Measurements from ENCODE around the gene OR12D1. TPM values are rescaled to one million over a fixed set of nuclear protein-coding genes. Genes with fewer than 3 reads are reported as not detected.

OR12D1 gene
- polyA plus RNA-seq, 2 of the 4 experiments (the other 2 are of a cell fraction) = not detected

- TF ChIP-seq ATOH8 (CRISPR knock-in tag; IDR thresholded peaks at IDR 0.05; ENCODE audit: low read depth) (no peak), RFX5 (IDR thresholded peaks at IDR 0.05) (no peak), BHLHE40 (IDR thresholded peaks at IDR 0.05; ENCODE audit: low read depth, low read length) (no peak), CHD2 (IDR thresholded peaks at IDR 0.05; ENCODE audit: low read length, partially characterized antibody) (no peak), HEYL (CRISPR knock-in tag; IDR thresholded peaks at IDR 0.05) (no peak), MAZ (IDR thresholded peaks at IDR 0.05; ENCODE audit: borderline replicate concordance, low read depth, low read length) (no peak), BCL3 (IDR thresholded peaks at IDR 0.05) (no peak), HES2 (IDR thresholded peaks at IDR 0.05) (no peak), RARB (CRISPR knock-in tag; IDR thresholded peaks at IDR 0.05) (no peak), PBX3 (IDR thresholded peaks at IDR 0.05) (no peak), FOSL2 (IDR thresholded peaks at IDR 0.05) (no peak), FOSL2 (CRISPR knock-in tag; IDR thresholded peaks at IDR 0.05) (no peak), NFE2L2 (conservative IDR thresholded peaks at IDR 0.05; ENCODE audit: low read length) (no peak), ZC3H11A (IDR thresholded peaks at IDR 0.05) (no peak), FOSB (CRISPR knock-in tag; IDR thresholded peaks at IDR 0.05) (no peak), RCOR1 (IDR thresholded peaks at IDR 0.05; ENCODE audit: low read depth, low read length) (no peak), RAD21 (conservative IDR thresholded peaks at IDR 0.05 in 1 of 2, IDR thresholded peaks at IDR 0.05 in 1 of 2) (no peak)
- H3K4me1 ChIP-seq = no peaks in the 10 kb centered on the region
- ATAC-seq = no peak
- no peak overlapping the region for H3K27ac ChIP-seq
- H3K4me2 ChIP-seq = no peak overlapping the region
- CTCF ChIA-PET = no interaction called here
- FAIRE-seq = no peak
- no peaks in the 10 kb centered on the region for H3K9me3 ChIP-seq
- 4% methylated on average over 6 of the region's 6 CpGs for WGBS (ENCODE audit: missing lambda C conversion rate)
- DNase-seq (ENCODE audit: low read depth in 1 of 2, low spot score in 1 of 2) = no peak
- POLR2A ChIA-PET = no interaction called here
- H3K4me3 ChIP-seq = no peak overlapping the region
Measured at GRCh38 chr6:29462022-29462421, 47.3 kb downstream of the OR12D1 start.

- ChIA-PET CTCF (no interaction called here), POLR2A (no interaction called here)
- ATAC-seq = no peak
- no peaks in the 10 kb centered on the region for H3K4me1 ChIP-seq
- H3K4me2 ChIP-seq = no peak overlapping the region
- H3K4me3 ChIP-seq = no peak overlapping the region
- TF ChIP-seq EHF (CRISPR knock-in tag; IDR thresholded peaks at IDR 0.05) (no peak), POLR2AphosphoS2 (conservative IDR thresholded peaks at IDR 0.05; ENCODE audit: low read length) (no peak)
- WGBS (ENCODE audit: missing lambda C conversion rate) = 2% methylated on average over 2 of the region's 2 CpGs
- DNase-seq (ENCODE audit: low read depth in 1 of 2, low spot score in 1 of 2) = no peak
- no peak overlapping the region for H3K27ac ChIP-seq
- no peak for FAIRE-seq
- H3K9me3 ChIP-seq = no peaks in the 10 kb centered on the region
Measured at GRCh38 chr6:29465279-29465678, 50.6 kb downstream of the OR12D1 start.

- ATAC-seq = no peak
- 8% methylated on average over 2 of the region's 2 CpGs for WGBS (ENCODE audit: missing lambda C conversion rate)
- DNase-seq (ENCODE audit: low read depth in 1 of 2, low spot score in 1 of 2) = no peak
- no peak for FAIRE-seq
- no peak overlapping the region for H3K4me3 ChIP-seq
- H3K27ac ChIP-seq = no peak overlapping the region
- ChIA-PET CTCF (no interaction called here), POLR2A (no interaction called here)
- no peaks in the 10 kb centered on the region for H3K9me3 ChIP-seq
- TF ChIP-seq FOXS1 (CRISPR knock-in tag; IDR thresholded peaks at IDR 0.05) (no peak), E2F6 (IDR thresholded peaks at IDR 0.05; ENCODE audit: borderline replicate concordance, low read depth) (no peak), RFX5 (IDR thresholded peaks at IDR 0.05) (no peak)
- H3K4me1 ChIP-seq = no peaks in the 10 kb centered on the region
- no peak overlapping the region for H3K4me2 ChIP-seq
Measured at GRCh38 chr6:29465801-29466200, 51.1 kb downstream of the OR12D1 start.
